HepG2 (cell line): Measurements from ENCODE around the gene CRTC2. TPM values are rescaled to one million over a fixed set of nuclear protein-coding genes. Genes with fewer than 3 reads are reported as not detected.

ENCODE experiments used
- AKNA ChIP-seq: sonication (generic); formaldehyde crosslinking; IDR thresholded peaks from 2 replicates; pipeline ENCODE4 v1.4.0; 2020; ENCODE audit warnings: missing genetic modification reagents, borderline replicate concordance
- CREB1 ChIP-seq, 2 experiments: fragments of 450-650 bp in 1 of 2; IDR thresholded peaks; 2 replicates each; pipeline ENCODE4 v1.6.1; 2016 to 2017; ENCODE audit warnings: control low read depth in 1 of 2, mild to moderate bottlenecking in 1 of 2, missing compliant biosample characterization in 1 of 2, missing genetic modification characterization in 1 of 2
- DMTF1 ChIP-seq: sonication (generic); formaldehyde crosslinking; IDR thresholded peaks from 2 replicates; pipeline ENCODE4 v1.4.0; 2020; ENCODE audit warnings: mild to moderate bottlenecking, missing genetic modification reagents
- E2F2 ChIP-seq: sonication (generic); formaldehyde crosslinking; IDR thresholded peaks from 2 replicates; pipeline ENCODE4 v1.4.0; 2020; ENCODE audit warnings: missing genetic modification reagents, borderline replicate concordance
- HMGXB4 ChIP-seq, 2 experiments: sonication (generic) in 1 of 2; formaldehyde crosslinking in 1 of 2; IDR thresholded peaks; 2 replicates each; pipeline versions ENCODE4 v1.4.0 to v1.6.1; 2018 to 2020; ENCODE audit warnings: missing genetic modification reagents in 2 of 2, borderline replicate concordance in 1 of 2, low read depth in 1 of 2, mild to moderate bottlenecking in 1 of 2, missing biosample characterization in 1 of 2
- NBN ChIP-seq: fragments of 450-650 bp; conservative IDR thresholded peaks from 2 replicates; pipeline ENCODE4 v1.6.1; 2017
- NFKB2 ChIP-seq: sonication (generic); formaldehyde crosslinking; IDR thresholded peaks from 2 replicates; pipeline ENCODE4 v1.4.0; 2020; ENCODE audit warnings: missing genetic modification reagents, borderline replicate concordance
- NONO ChIP-seq, 2 experiments: fragments of 450-650 bp in 1 of 2; sonication (generic) in 1 of 2; formaldehyde crosslinking in 1 of 2; IDR thresholded peaks in 1 of 2; conservative IDR thresholded peaks in 1 of 2; 2 replicates each; pipeline versions ENCODE4 v1.6.1 to v1.8.0; 2017 to 2022; ENCODE audit warnings: mild to moderate bottlenecking in 1 of 2, missing genetic modification reagents in 1 of 2, moderate library complexity in 1 of 2
- REXO4 ChIP-seq: sonication (generic); formaldehyde crosslinking; IDR thresholded peaks from 2 replicates; pipeline ENCODE4 v1.8.0; 2022; ENCODE audit warnings: missing genetic modification reagents, mild to moderate bottlenecking, borderline replicate concordance
- THYN1 ChIP-seq: sonication (generic); formaldehyde crosslinking; IDR thresholded peaks from 2 replicates; pipeline ENCODE4 v1.8.1; 2023; ENCODE audit warnings: low read depth, mild to moderate bottlenecking, moderate library complexity, missing genetic modification reagents, borderline replicate concordance
- ZBTB42 ChIP-seq: sonication (generic); formaldehyde crosslinking; IDR thresholded peaks from 2 replicates; pipeline ENCODE4 v1.5.0; 2020; ENCODE audit warnings: mild to moderate bottlenecking, missing genetic modification reagents
- ZNF121 ChIP-seq: sonication (generic); formaldehyde crosslinking; IDR thresholded peaks from 2 replicates; pipeline ENCODE4 v1.5.0; 2020; ENCODE audit warnings: mild to moderate bottlenecking, missing genetic modification reagents
- ZNF446 ChIP-seq: sonication (generic); formaldehyde crosslinking; IDR thresholded peaks from 2 replicates; pipeline ENCODE4 v1.5.0; 2020; ENCODE audit warnings: mild to moderate bottlenecking, missing genetic modification reagents
- ZNF549 ChIP-seq: sonication (generic); formaldehyde crosslinking; IDR thresholded peaks from 2 replicates; pipeline ENCODE4 v1.5.0; 2020; ENCODE audit warnings: missing genetic modification reagents
- polyA plus RNA-seq, 8 experiments: library from polyadenylated mRNA; depleted of rRNA in 3 of 8; stranded (reverse) in 7 of 8; unstranded in 1 of 8; fragments of >200 nt; fragmentation: Illumina TruSeq in 4 of 8; extraction: Trizol in 4 of 8; gene quantifications; 2 replicates each; pipeline versions ENCODE4 v1.2.1 to v1.2.3, GENCODE V29; 2011 to 2016; ENCODE audit warnings: low read depth in 4 of 8, missing spikeins in 1 of 8, mixed read lengths in 1 of 8; ENCODE audit not compliant: insufficient read depth in 1 of 8
- total RNA-seq, 5 experiments: library from RNA; depleted of rRNA; stranded (reverse); fragments of >200 nt; fragmentation: Illumina TruSeq; extraction: Trizol; gene quantifications; 2 replicates each; pipeline ENCODE4 v1.2.3, GENCODE V29; 2016; ENCODE audit warnings: low read depth in 1 of 5

CRTC2 gene
- total and polyA plus RNA-seq, 2 of the 13 experiments (the other 11 are each of a cell fraction or from before 2014, with no cell fraction given): 6.1 to 26.7 TPM

DNA sequence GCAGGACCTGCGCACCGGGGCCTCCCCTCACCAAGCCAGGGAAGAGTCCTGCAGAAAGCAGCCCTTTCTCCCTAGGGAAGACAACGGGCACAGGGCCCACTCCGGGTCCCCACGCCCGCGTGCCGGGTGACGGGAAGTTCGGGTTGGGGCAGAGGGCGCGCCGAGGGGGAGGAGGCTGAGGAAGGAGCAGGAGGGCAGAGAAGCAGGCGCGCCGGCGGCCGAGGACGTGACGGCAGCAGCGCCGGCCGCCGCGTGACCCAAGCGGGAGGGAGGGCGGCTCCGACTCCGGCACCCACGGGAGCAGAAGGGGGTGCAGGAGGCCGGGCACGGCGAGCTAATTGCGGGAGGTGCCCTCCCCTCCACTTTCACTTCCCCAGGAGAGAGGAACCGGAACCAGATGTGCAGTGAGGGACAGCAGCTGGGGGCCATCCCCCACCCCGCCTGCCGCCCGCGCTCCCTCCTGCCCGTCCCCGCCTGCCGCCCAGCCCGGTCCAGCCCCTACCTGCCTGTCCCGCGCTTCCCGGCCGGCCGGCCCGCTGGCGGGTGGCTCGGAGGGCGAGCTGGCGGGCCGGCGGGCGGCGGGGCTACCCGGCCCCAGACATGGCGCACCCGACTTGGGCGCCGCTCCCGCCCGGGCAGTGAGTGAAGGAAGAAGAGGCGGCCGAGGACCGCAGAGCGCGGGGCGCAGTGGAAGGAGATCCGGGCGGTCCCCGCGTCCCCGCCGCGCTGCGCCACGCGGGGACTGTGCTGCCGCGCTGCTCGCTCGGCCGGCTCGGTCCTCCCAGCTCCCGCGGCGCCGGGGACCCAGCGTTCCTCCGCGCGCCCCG lies 12.4 kb downstream of the CRTC2 start (continued):
- TF ChIP-seq ZNF121 (CRISPR knock-in tag) (no peak), THYN1 (CRISPR knock-in tag) (no peak), HMGXB4 (CRISPR knock-in tag; IDR thresholded peaks at IDR 0.05; ENCODE audit: borderline replicate concordance in 1 of 2, low read depth in 1 of 2) (no peak; a peak in 2 of 4 replicates), ZBTB42 (CRISPR knock-in tag) (peak; percentile 43; the same call in 1 of the 2 replicates), E2F2 (CRISPR knock-in tag) (no peak), AKNA (CRISPR knock-in tag) (no peak), NBN (no peak), ZNF549 (CRISPR knock-in tag) (no peak), CREB1 (IDR thresholded peaks at IDR 0.05) (no peak), CREB1 (CRISPR knock-in tag; IDR thresholded peaks at IDR 0.05) (no peak), REXO4 (no peak), DMTF1 (no peak), NFKB2 (CRISPR knock-in tag) (no peak), ZNF446 (0 out of 2 replicates have a peak, but pooled peaks have one; percentile 55), NONO (IDR thresholded peaks at IDR 0.05) (no peak), NONO (CRISPR knock-in tag; conservative IDR thresholded peaks at IDR 0.05) (peak; percentile 46; the same call in 1 of the 2 replicates)
